Gastrocnemius medialis (tissue), 4 donors: ENCODE measurements around the gene FNDC3B. TPM values are rescaled to one million over a fixed set of nuclear protein-coding genes. Genes with fewer than 3 reads are reported as not detected.

ENCODE experiments used
- ATAC-seq, 2 donors: fragments of 150-250 bp; one replicate each; pipeline ENCODE4 v1.9.1; 2016
- DNase-seq, 2 donors: peaks; one replicate each; pipeline ENCODE4 v3.0.0-alpha.2; 2019
- H3K27ac ChIP-seq, 4 donors: fragments of 200-600 bp; sonication (generic); 1 replicate in 1 of 4; 2 replicates in 3 of 4; pipeline ENCODE4 v1.5.1; 2016 to 2018; ENCODE audit warnings: mild to moderate bottlenecking in 2 of 4, moderate library complexity in 1 of 4
- H3K27me3 ChIP-seq, 3 donors: fragments of 200-600 bp; sonication (generic) in 2 of 3; 1 replicate in 1 of 3; 2 replicates in 2 of 3; pipeline versions ENCODE4 v1.5.1 to v1.6.0; 2016 to 2019; ENCODE audit warnings: mild to moderate bottlenecking in 1 of 3, moderate library complexity in 1 of 3
- H3K36me3 ChIP-seq, 2 donors: fragments of 200-600 bp; sonication (generic) in 1 of 2; one replicate each; pipeline ENCODE4 v1.5.1; 2017 to 2018
- H3K4me1 ChIP-seq, 2 donors: fragments of 200-600 bp; sonication (generic) in 1 of 2; one replicate each; pipeline ENCODE4 v1.5.1; 2016 to 2017; ENCODE audit warnings: mild to moderate bottlenecking in 2 of 2
- H3K4me3 ChIP-seq, 4 donors: fragments of 200-600 bp; sonication (generic) in 3 of 4; 1 replicate in 1 of 4; 2 replicates in 3 of 4; pipeline ENCODE4 v1.5.1; 2016 to 2019; ENCODE audit warnings: mild to moderate bottlenecking in 2 of 4
- H3K9me3 ChIP-seq, 3 donors: fragments of 200-600 bp; sonication (generic) in 2 of 3; 1 replicate in 1 of 3; 2 replicates in 2 of 3; pipeline ENCODE4 v1.5.1; 2016 to 2019
- CTCF ChIP-seq, 5 experiments: fragments of 450-650 bp in 3 of 5; fragments of 200-600 bp in 2 of 5; sonication (generic) in 2 of 5; IDR thresholded peaks in 4 of 5; conservative IDR thresholded peaks in 1 of 5; 1 replicate in 4 of 5; 2 replicates in 1 of 5; pipeline ENCODE4 v1.5.1; 2016 to 2019; ENCODE audit warnings: antibody characterized with exemption in 5 of 5, mild to moderate bottlenecking in 3 of 5, moderate library complexity in 3 of 5
- POLR2A ChIP-seq, 2 donors: fragments of 450-650 bp; IDR thresholded peaks; one replicate each; pipeline ENCODE4 v1.6.1; 2017; ENCODE audit warnings: antibody characterized with exemption in 2 of 2, mild to moderate bottlenecking in 2 of 2, moderate library complexity in 2 of 2
- in situ Hi-C, 4 donors: fragments of 200-750 bp; cut with MboI; loops; one replicate each; pipeline versions ENCODE4 v1.15.0 to v1.8.0; 2017; ENCODE audit warnings: low sequenced_read_pairs in 4 of 4
- intact Hi-C: fragments of 100-400 bp; cut with DNase I; formaldehyde crosslinking; loops from one replicate; pipeline ENCODE4 v1.15.1; 2023; ENCODE audit warnings: low total_unique reads
- total RNA-seq, 4 donors: library from RNA; depleted of rRNA; stranded (reverse); fragments of >200 nt; gene quantifications; one replicate each; pipeline versions ENCODE4 v1.1.0 to v1.2.3, GENCODE V29; 2016

The FNDC3B gene
- total RNA-seq, 4 donors from 2014 or later = 42.5 to 110 (median 74.2) TPM

- no peak for TF ChIP-seq POLR2A (IDR thresholded peaks at IDR 0.05)
- no peak for TF ChIP-seq CTCF (IDR thresholded peaks at IDR 0.05 in 4 of 5, conservative IDR thresholded peaks at IDR 0.05 in 1 of 5)
- Histone ChIP-seq H3K4me3 (no peak overlapping the region), H3K9me3 (no peaks in the 10 kb centered on the region), H3K27ac (no peak overlapping the region), H3K4me1 (no peaks in the 10 kb centered on the region), H3K27me3 (no peaks in the 10 kb centered on the region), H3K36me3 (no peaks in the 10 kb centered on the region)
- intact Hi-C loops (no loop called here), in situ Hi-C loops (no loop called here)
- DNase-seq (no peak), ATAC-seq (no peak)
Observed at GRCh38 chr3:172438186-172438585, 398.8 kb downstream of the FNDC3B start.

- TF ChIP-seq POLR2A (IDR thresholded peaks at IDR 0.05) (no peak), CTCF (IDR thresholded peaks at IDR 0.05 in 4 of 5, conservative IDR thresholded peaks at IDR 0.05 in 1 of 5) (no peak)
- Histone ChIP-seq H3K9me3 (no peaks in the 10 kb centered on the region), H3K4me1 (no peaks in the 10 kb centered on the region), H3K4me3 (no peak overlapping the region), H3K27me3 (peaks cover under 1 to 9% (median 4%) of the 10 kb centered on the region in 3 donors), H3K27ac (no peak overlapping the region), H3K36me3 (no peaks in the 10 kb centered on the region)
- in situ Hi-C loops (no loop called here), intact Hi-C loops (no loop called here)
- no peak for DNase-seq
- no peak for ATAC-seq
Observed at GRCh38 chr3:172441581-172441980, 402.2 kb downstream of the FNDC3B start.

- in situ Hi-C loops = no loop called here
- Histone ChIP-seq H3K4me3 (no peak overlapping the region), H3K36me3 (no peaks in the 10 kb centered on the region), H3K27ac (no peak overlapping the region), H3K27me3 (peaks cover 11 to 19% (median 12%) of the 10 kb centered on the region in 3 donors), H3K9me3 (no peaks in the 10 kb centered on the region), H3K4me1 (no peaks in the 10 kb centered on the region)
- intact Hi-C loops = no loop called here
- no peak for DNase-seq
- TF ChIP-seq POLR2A (IDR thresholded peaks at IDR 0.05) (no peak), CTCF (IDR thresholded peaks at IDR 0.05 in 4 of 5, conservative IDR thresholded peaks at IDR 0.05 in 1 of 5) (no peak)
- no peak for ATAC-seq
Observed at GRCh38 chr3:172442606-172443005, 403.2 kb downstream of the FNDC3B start.

GRCh38 chr3:172444821-172445220, 405.4 kb downstream of the FNDC3B start:
- H3K36me3 ChIP-seq = no peaks in the 10 kb centered on the region
- in situ Hi-C loops (no loop called here), intact Hi-C loops (no loop called here)
- peaks cover 32 to 42% (median 34%) of the 10 kb centered on the region in 3 donors for H3K27me3 ChIP-seq
- H3K27ac ChIP-seq = no peak overlapping the region
- H3K9me3 ChIP-seq = no peaks in the 10 kb centered on the region
- no peaks in the 10 kb centered on the region for H3K4me1 ChIP-seq
- ATAC-seq = no peak
- no peak for DNase-seq
- no peak for TF ChIP-seq CTCF (IDR thresholded peaks at IDR 0.05 in 4 of 5, conservative IDR thresholded peaks at IDR 0.05 in 1 of 5)
- TF ChIP-seq POLR2A (IDR thresholded peaks at IDR 0.05) = no peak
- no peak overlapping the region for H3K4me3 ChIP-seq

- in situ Hi-C loops = no loop called here
- peaks cover 43 to 51% (median 44%) of the 10 kb centered on the region in 3 donors for H3K27me3 ChIP-seq
Observed at GRCh38 chr3:172446198-172446597, 406.8 kb downstream of the FNDC3B start.

More at GRCh38 chr3:172446198-172446597, 406.8 kb downstream of the FNDC3B start:
- Histone ChIP-seq H3K9me3 (no peaks in the 10 kb centered on the region), H3K4me3 (no peak overlapping the region), H3K27ac (no peak overlapping the region), H3K4me1 (no peaks in the 10 kb centered on the region), H3K36me3 (no peaks in the 10 kb centered on the region)
- DNase-seq = no peak
- no peak for ATAC-seq
- intact Hi-C loops = no loop called here
- TF ChIP-seq CTCF (IDR thresholded peaks at IDR 0.05 in 4 of 5, conservative IDR thresholded peaks at IDR 0.05 in 1 of 5) (no peak), POLR2A (IDR thresholded peaks at IDR 0.05) (no peak)
